GM04503 (cell line): ENCODE results near the gene PTPRN2.
"Not testable (repeated sequence)": the region's sequence is repeated elsewhere in the genome, so short reads cannot be mapped to it uniquely, and the experiment has no call there.

Experiments
- DNase-seq: peaks from one replicate; pipeline ENCODE4 v3.0.0-alpha.2; 2012; ENCODE audit warnings: low read depth

PTPRN2 gene

GRCh38 chr7:158443014-158443687 lies 144.5 kb downstream of the PTPRN2 start:
- no peak for DNase-seq

DNA sequence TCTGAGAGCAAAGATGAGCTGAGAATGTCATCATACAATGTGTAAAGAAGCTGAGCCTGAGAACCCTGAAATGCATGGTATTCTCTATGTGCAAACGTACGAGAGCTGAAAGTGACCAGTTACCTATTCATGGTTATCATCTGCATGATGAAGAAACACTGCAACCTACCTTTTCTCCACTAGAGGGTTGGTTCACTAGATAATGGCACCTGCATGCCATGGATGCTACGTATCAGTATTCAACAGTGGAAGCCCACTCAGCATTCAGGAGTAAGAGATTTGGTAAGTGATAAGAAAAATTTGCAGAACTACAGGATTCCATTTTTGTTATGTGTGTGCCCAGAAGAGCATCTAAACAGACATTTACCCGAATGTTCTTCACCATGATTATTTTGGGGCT lies 145.4 kb downstream of the PTPRN2 start:
- no peak for DNase-seq

DNA sequence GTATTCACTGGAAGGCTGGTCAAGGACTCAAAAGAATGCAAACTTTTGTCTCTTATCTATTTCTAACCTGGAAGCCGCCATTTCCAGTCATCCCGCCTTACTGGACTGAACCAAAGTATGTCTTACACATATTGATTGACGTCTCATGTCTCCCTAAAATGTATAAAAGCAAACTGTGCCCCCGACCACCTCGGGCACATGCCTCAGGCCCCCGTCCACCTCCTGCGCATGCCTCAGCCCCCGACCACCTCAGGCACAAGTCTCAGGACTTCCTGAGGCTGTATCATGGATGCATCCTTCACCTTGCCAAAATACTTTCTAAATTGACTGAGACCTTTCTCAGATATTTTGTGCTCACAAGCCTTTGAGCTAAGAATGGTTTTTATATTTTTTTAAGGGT lies 148.6 kb downstream of the PTPRN2 start:
- DNase-seq = no peak

DNA sequence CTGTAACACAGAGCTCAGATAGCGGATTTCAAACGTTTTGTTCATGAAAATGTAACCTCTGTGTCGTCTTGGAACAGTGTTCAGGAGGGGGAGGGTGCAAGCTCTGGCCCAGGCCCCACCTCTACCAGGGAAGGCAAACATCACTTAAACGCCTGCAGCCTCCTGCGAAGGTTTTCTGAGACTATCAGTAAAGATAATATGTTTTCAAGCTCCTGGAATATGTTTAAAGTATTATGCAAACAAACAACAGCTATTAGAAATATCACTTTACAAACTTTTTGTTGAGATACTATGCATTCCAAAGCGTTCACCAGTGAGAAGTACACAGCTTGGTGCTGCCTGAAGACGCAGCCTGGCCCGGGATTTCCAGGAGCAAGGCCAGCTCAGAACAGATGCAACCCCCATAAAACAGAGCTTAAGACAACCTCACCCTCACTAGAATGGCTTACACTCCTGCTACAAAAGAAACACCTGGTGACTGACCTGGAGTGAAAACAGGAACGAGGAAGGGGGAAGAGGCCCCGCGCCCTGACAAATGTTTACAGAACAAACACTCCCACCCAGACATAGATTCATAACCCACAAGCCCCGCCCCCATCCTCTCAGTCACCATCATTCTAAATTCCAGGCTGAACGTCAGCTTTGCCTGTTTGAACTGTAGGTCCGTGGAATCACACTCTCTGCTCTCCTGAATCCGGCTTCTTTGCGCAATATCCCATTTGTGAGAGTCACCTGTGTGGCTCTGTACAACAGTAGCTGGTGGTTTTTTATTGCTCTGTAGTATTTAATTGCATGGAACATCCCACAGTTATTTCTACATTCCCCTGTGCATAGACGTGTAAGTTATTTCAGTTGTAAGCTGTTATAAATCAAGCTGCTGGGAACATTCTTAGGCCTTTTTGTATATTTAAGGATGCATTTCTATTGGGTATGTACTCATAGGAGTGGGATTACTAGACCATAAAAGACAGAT lies 155.0 kb downstream of the PTPRN2 start:
- no peak for DNase-seq

DNA sequence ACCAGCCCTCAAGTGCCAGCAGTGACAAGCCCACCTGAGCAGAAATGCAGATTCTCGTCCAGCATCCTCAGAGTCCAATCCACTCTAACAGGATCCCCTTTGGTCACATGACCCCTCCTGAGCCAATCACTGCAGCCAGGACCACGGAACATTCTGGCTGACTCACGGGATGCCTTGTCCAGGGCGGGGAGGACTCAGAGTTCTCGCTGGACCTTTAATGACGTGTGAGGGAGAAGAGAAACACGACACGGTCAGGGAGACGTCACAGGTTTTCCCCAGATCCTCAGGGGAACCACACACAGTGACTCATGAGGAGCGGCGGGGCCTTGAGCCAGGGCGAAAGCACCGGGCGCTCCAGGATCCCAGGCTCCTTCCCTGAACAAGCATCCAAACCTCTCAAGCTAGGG lies 155.7 kb downstream of the PTPRN2 start:
- no peak for DNase-seq

DNA sequence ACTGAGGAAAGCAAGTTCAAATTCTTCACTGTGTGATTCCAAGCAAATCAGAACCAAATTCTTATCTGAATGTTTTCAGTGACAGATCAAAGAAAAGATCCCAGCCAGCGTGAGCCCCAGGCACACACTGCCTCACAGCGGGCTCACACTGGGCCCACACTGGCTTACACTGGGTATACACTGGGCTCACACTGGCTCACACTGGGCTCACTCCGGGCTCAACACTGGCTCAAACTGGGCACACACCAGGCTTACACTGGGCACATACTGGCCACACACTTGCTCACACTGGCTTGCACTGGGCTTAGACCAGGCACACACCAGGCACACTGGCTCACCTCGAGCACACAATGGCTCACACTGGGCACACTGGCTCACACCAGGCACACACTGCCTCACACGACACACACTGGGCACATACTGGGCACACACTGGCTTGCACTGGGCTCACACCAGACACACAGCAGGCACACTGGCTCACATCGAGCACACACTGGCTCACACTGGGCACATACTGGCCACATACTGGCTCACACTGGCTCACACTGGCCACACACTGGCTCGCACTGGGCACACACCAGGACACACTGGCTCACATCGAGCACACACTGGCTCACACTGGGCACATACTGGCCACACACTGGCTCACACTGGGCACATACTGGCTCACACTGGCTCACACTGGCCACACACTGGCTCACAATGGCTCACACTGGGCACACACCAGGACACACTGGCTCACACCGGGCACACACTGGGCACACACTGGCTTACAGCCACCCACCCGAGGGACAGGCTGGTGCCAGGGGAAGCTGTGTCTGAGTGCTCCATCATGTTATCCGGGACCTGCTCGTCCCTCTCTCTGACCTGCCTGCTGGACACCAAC lies 156.3 kb downstream of the PTPRN2 start:
- DNase-seq = no peak

DNA sequence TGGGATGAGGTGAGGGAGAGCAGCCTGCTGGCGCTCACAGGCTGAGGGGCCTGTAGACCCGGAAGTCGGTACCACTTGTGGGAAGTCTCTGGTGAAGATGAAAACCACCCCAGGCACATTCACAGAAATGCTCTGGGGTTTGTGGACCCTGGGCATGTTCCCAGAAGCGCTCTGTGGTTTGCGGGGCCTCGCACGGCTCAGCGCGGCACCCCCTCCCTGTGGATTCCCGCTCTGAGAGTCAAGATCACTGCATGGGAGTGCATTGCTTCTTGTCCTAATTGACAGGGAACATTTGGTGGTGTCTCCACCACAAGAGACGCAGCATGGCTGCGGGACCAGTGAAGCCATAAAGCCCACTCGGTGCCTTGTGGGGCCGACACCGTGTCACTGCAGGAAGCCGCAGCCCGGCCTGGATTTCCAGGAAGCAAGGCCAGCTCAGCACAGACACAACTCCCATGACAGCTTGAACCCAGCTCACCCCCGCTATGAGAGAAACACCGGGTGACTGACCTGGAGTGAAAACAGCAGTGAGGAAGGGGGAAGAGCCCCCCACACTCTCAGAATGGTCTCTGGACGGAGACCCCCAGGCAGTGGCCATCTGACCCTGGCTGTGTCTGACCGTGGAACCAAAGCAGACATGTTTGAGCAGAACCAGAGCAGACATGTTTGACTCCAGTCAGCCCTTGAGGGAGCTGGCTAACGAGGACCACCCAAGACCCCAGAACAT lies 157.2 kb downstream of the PTPRN2 start:
- DNase-seq = no peak

DNA sequence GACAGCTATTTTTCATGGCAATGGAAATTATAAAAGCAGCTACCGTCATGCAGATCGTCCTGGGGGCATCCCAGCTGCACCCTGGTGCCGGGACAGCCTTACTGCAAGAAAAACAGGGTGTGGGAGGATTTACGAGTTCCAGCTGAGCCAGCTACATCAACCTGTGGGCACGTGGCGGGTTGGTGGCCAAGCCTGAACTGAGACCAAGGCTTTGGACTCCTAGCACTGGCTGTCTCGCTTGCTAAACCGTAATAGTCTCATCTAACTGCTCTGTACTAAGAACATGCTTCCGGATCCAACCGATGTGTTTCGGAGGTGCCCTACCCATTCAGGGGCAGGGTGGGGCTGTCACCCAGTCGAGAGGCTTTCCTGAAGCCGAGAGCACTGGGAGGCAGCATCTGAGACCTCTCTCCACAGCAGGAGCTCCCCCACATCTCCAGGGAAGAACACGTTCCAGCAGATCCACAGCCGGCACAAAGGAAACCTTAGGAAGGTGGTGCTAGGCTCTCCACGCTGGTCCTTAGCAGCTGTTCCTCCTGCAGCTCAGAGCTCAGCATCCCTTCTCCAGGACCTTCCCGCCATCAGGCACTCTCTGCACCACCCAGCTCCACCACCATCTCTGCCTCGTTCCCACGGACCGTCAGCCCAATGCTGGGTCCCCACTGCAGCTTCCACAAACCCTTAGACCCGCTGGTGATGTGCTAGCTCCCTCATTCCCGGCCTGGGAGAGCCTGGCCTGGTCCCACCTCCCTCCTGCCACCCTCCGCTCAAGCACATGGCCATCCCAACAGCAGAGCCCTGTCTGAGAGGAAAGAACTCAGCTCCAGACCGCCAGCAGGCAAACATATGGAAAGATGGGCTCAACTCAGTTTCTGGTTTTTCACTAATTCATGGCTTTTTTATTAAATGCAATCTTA lies 158.5 kb downstream of the PTPRN2 start:
- no peak for DNase-seq

DNA sequence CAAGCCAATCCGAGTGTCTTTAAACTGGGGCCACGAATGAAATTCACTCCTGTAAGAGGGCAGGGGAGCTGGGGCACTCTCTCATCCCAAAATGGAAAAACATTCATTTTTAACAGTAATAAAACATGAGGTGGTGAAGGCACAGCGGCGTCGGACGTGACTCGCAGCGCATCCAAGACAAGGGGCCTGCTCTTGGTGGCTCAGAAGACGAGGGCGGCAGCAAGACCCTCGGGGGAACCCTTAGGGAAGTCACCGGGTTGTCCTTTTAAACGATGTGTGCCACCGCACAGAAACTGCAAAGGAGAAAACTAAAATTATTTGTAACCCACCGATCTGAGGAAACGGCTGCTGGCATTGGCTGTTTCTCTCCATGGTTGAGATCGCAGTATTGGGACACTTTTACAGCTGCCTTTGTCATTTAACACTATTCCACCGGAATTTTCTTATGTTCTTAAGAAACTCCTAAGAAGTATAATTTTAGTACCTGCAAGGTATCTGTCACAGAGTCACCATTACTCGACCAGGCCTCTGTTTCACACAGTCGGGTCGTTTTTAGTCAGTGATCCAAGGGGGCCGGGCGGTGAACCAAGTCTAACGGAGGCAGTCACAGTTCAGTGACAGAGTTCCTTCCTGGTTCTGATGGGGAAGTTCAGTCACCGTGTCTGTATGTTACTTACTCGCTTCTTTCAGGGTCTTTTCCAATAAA lies 159.3 kb downstream of the PTPRN2 start:
- no peak for DNase-seq

- not testable (repeated sequence) for DNase-seq
Observed at GRCh38 chr7:158425676-158426075, 161.9 kb downstream of the PTPRN2 start.

- DNase-seq = no peak
Observed at GRCh38 chr7:158424531-158424930, 163.1 kb downstream of the PTPRN2 start.

DNA sequence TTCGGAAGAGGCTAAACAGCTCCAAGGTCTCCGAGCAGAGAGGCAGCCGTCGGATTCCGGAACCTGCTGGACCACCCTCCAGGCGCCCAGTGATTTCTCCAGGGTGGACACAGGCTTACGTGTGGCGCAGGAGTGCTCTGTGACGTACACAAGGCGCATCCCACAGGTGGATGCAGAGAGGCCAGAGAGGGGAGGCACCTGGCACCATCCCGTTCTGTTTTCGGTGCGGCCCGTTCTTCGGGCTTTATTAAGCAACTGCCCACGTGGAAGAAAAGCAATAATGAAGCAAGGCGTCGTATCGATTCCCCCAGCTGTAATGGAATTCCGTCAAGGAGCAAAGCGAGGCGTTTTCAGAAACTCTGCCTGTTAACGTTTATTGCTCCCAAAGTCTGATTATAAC lies 163.6 kb downstream of the PTPRN2 start:
- no peak for DNase-seq

GRCh38 chr7:158422887-158423560 lies 164.6 kb downstream of the PTPRN2 start:
- no peak for DNase-seq

DNA sequence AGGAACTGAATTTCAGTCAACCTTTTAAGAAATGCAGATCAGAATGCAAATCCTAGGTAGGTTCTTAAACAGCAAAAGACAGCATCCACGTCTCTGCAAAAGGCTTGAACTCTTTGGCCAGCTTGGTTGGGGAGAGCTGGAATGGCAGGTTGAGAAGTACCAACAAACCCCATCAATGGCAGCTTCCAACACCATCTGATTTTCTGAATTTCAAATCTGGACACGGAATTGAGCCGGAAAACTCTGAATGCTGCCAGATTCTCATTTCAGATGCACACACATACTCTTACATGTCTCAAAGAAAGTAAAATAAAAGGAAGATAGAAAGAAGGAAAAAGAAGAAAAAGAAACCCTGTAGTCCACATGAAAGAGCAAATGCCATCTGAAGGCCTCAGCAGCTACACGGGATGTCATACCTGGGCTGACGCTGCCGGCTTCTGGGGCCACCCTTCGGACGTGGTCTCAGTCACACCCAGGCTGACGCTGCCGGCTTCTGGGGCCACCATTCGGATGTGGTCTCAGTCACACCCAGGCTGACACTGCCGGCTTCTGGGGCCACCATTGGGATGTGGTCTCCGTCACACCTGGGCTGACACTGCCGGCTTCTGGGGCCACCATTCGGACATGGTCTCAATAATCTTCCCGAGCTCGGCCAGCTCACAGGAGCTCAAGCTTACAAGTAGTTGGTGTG lies 165.3 kb downstream of the PTPRN2 start:
- DNase-seq = no peak

DNA sequence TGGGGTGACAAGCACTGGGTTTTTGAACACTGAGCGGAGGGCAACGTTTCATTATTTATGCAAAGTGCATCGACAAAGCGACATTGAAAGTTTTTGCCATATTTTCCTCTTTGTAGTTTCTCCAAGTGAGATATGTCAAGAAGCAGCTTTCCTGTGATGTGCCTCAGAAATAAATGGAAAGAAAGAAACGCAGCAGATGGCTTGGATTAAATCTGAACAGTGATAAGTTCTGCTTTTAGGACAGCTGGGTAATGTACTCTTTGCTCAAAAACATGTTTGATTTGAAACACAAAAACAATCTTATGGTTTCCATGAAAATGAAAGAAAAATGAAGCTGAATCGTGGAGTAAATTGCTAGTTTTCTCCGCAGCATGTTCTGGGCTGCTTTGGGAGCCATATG lies 166.3 kb downstream of the PTPRN2 start:
- DNase-seq = no peak

DNA sequence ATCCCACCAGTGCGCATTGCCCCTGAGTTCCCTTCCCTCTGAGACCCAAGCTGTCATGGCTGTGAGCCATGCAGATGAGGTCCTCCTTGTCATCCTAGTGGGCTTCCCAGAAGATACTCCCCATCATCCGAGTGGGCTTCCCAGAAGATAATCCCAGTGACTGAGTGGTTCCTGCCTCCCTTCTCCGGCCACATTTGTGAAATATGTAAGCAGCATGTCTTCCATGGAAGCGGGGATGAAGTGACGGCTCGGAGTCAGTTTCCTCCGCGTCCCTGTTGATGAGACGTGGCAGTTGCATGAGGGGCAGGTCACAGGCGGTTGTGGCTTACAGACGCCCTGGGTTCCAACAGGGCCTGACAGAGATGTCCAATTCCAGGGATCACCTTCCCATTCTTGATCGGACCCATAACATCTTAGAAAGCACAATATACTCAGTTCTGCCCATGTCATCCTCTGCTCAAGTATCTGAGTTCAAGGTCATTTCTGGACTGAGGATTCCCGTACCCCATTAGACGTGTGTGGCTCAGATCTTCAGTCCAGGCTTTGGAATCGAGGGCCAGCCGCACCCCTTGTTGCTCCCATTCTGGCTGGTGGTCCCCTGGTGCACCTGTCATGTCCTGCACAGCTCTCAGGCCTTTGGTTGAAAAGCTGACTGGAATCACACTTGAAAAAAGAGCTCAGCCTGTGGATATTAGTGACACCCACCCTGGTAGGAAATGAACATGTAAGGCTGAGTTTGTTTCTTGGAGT lies 166.9 kb downstream of the PTPRN2 start:
- no peak for DNase-seq

DNA sequence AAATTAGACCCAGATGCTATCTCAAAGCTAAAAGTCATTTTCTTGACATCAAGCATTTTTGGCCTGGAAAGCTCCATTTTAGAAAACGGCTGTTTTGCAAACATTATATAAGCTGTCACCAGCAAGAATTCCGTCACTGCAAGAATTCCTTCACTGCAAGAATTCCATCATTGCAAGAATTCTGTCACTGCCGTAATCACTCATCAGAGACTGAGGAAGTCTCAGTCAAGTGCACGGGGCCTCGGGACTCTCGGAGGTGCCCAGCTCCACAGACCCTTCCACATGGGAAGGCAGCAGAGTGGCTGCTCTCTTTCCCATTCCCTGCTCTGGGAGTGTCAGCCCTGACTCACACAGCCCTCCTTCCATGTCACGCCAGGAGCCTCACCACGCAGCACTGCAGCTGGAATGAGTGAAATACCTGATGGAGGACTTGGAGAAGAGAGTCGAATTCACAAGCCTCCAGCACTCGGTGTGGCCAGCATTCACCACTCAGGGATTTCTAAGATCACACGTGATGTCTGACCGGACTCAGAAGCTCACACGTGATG lies 168.3 kb downstream of the PTPRN2 start:
- no peak for DNase-seq

- not testable (repeated sequence) for DNase-seq
Observed at GRCh38 chr7:158418395-158418794, 169.2 kb downstream of the PTPRN2 start.
